Germinal center (tissue), 1 donor: ENCODE measurements around the gene HIRA.

Source experiments
- DNase-seq: peaks from one replicate; pipeline ENCODE4 v3.0.0; 2012; ENCODE audit warnings: mixed read lengths, low spot score

HIRA gene

DNA sequence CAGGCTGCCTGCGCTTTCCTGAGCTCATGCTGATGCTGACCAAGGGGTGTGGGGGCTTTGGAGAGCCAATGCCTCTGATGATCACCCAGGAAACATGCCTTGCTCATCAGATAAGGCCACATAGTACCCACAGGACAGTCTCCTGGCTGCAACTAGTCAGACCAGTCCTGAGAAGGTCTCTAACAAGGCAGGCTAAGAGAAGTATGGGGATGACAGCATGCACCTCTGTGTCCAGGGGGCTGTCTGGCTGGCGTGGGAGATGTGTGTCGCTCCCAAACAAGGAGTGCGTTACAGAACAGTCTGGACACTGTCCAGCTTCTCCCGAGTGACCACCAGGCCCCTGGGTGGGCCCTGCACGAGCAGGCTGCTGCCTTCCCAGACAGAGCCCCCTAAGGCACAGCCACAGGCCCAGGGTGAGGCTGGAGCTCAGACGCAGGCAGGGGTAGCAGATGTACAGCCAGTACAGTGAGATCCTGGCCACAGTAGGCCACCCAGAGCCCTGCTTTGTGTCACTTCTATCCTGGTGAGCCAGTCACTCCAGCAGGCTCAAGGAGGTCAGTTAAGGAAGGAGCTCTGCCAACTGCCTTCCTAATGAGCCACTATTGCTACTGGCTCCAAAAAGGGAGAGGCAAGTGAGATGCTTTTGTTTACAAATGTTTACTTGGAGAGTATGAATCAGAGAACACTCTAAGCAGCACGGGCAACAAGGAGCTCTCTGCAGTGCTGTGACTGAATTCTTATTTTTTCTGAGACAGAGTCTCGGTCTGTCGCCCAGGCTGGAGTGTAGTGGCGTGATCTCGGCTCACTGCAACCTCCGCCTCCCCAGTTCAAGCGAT, 74.0 kb downstream of the HIRA start:
- no peak for DNase-seq

DNA sequence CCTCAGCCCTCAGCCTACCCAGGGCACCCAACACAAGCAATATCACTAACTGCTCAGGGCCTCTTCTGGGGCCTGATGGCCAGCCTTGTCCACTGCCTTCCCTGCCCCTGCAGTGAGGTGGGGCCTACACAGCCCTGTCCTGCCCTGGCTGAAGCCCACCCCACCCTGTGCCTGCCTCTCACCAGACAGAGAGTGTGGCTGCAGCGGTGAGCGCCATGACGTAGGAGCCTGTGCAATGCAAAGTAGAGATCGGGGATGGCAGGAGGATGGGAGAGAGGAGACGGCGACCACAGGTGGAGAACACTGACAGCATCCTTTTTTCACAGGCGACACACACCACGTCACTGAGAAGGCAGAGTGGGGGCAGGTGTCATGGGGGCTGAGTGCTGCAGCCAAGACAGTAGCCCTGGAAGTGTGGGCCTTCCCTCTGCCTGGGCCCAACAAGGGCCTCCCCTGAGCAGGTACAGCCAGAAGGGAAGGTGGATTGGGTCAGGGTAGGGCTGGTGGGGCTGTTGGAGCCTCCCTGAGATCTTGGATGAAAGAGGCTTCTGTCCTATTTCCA, 74.7 kb downstream of the HIRA start:
- DNase-seq: no peak

GRCh38 chr22:19355413-19356157, 75.9 kb downstream of the HIRA start:
- DNase-seq: no peak

GRCh38 chr22:19354201-19354600, 77.3 kb downstream of the HIRA start:
- DNase-seq: no peak

- no peak for DNase-seq
Measured at GRCh38 chr22:19353363-19354131, 78.0 kb downstream of the HIRA start.

GRCh38 chr22:19352766-19353165, 78.8 kb downstream of the HIRA start:
- no peak for DNase-seq

DNA sequence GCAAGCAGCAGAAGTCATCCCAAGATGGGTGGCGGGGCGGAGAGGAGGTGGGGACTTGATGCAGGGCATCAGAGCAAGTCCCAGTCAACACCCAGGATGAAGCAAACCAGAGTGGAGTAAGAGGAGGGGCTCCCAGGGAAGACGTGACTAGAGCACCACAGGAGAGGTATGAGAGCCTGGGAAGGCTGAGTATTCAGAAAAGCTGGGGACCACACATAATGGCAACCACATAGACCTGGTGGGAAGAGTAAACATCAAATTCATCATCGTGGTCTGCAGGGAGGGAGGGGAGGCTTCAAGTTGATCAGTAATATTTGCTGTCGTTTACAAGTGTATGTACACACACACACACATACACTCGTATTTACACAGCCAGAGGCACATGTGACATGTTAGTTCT, 79.3 kb downstream of the HIRA start:
- DNase-seq: no peak

GRCh38 chr22:19351604-19352003, 79.9 kb downstream of the HIRA start:
- DNase-seq: no peak

- DNase-seq: no peak
Measured at GRCh38 chr22:19350947-19351346, 80.6 kb downstream of the HIRA start.

DNA sequence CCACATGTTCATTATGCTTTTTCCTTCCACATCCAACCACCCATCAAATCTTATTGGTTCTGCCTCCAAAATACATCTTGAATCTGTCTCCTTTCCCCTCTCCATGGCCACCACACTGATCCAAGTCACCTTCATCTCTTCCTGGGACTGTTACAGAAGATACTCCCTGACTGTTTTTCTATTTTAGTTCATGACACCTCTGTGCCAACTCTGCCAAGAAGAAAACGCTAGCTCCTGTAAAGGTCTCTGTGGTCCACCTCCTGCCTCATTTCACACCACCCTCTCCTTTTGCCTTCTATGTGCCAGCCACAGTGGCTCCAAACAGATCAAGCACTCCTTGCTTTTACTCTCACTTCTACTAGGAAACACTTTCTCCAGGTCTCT, 81.1 kb downstream of the HIRA start:
- no peak for DNase-seq

DNA sequence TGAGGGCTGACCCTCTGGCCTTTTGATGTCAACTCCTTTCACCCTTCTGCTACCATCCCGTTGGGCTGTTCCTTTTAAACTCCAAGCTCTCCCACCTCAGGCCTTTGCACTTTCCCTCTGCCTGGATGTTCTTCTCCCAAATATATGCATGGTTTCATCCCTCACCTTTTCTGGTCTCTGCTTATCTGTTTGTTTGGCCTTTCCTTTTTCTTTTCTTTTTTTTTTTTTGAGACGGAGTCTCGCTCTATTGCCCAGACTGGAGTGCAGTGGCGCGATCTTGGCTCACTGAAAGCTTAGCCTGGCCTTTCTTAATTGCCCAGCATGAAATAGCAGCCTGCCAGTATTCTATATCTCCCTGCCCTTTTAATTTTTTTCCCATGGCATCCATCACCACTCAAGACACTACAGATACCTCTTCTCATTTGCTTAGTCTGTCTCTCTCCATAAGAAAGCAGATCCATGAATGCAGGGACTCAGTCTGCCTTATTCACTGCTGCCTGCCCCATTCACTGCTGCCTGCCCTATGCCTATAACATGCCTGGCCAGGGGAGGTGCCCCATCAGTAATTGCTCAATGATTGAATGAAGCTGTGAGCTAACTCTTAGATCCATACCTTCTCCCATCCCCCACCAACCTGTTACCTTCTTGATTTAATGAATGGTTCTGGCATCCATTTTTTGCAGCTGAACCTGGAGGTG, 81.6 kb downstream of the HIRA start:
- DNase-seq: no peak

- DNase-seq: no peak
Measured at GRCh38 chr22:19346677-19347265, 84.8 kb downstream of the HIRA start.

GRCh38 chr22:19344420-19344819, 87.1 kb downstream of the HIRA start:
- DNase-seq: no peak

DNA sequence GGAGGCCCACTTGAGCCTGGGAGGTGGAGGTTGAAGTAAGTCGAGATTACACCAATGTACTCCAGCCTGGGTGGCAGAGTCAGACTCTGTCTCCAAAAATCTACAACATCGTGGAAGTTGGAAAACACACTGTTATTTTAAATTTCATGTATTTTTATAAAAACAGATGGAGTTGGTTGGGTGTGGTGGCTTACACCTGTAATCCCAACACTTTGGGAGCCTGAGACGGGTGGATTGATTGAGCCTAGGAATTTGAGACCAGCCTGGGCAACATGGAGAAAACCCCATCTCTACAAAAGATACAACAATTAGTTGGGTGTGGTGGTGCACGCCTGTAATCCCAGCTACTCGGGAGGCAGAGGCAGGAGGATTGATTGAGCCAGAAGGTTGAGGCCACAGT, 88.1 kb downstream of the HIRA start:
- no peak for DNase-seq

DNA sequence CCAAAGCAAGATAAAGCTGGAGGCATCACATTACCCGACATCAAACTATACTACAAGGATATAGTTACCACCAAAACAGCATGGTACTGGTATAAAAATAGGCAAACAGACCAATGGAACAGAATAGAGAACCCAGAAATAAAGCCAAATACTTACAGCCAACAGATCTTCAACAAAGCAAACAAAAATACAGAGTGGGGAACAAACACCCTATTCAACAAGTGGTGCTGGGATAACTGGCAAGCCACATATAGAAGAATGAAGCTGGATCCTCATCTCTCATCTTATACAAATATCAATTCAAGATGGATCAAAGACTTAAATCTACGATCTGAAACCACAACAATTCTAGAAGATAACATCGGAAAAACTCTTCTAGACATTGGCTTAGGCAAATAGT, 90.0 kb downstream of the HIRA start:
- DNase-seq: no peak

DNA sequence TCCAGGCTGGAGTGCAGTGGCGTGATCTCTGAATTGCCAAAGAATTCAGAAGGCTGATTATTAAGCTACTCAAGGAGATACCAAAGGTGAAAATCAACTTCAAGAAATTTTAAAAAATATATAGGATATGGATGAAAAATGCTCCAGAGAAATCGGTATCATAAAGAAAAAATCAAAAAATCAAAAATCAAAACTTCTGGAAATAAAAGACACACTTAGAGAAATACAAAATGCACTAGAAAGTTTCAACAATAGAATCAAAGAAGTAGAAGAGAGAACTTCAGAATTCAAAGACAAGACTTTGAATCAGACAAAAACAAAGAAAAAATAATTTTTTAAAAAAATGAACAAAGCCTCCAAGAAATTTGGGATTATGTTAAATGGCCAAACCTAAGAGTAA, 94.4 kb downstream of the HIRA start:
- no peak for DNase-seq

GRCh38 chr22:19336133-19337075, 95.1 kb downstream of the HIRA start:
- DNase-seq: no peak

DNA sequence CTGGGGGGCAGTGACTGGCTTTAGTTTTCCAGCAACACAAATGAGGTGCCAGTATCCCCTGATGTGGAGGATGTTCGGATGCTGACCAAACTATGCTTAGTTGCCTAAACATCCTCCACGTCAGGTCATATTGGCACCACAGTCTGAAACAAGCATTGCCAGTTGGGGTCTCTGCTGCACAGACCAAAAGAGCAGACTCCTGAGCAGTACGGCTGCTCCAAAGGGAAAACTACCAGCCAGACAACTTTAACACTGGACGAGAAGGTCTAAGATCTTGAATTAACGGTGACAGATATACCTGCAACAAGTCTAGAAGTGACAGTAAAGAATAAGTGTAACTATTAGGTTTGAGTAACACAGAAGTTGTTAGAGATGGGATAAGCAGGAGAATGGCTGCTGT, 99.6 kb downstream of the HIRA start:
- no peak for DNase-seq

DNA sequence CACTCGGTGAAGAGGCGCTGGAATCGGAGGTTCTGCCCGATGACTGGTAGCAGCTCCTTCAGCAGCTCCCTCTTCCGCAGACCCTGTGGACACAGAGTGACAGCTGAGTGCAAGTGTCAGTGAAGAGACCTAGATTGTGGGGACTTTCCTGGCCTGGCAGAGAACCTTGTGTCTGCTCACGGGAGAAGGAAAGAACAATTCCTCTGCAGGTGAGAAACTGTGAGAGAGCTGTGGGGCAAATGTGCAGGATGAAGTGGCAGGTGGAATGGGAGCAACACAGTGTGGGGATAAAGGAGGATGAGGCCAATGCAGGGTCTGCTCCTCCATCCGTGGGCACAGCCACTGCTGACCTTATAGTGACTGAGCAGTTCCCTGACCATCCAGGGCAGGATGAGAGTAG, 100.1 kb downstream of the HIRA start:
- DNase-seq: no peak

GRCh38 chr22:19330865-19331418, 100.6 kb downstream of the HIRA start:
- no peak for DNase-seq
